HepG2 (cell line): ENCODE data around the gene UBE2O. TPM values are rescaled to one million over a fixed set of nuclear protein-coding genes. Genes with fewer than 3 reads are reported as not detected.

ENCODE experiments used
- KDM5A ChIP-seq: fragments of 200-600 bp; sonication (generic); IDR thresholded peaks from 2 replicates; pipeline ENCODE4 v1.7.0; 2018; ENCODE audit warnings: antibody characterized with exemption, mild to moderate bottlenecking, low read length, borderline replicate concordance
- POLR2G ChIP-seq: fragments of 200-400 bp; formaldehyde crosslinking; IDR thresholded peaks from 2 replicates; pipeline ENCODE4 v1.6.1; 2018; ENCODE audit warnings: mild to moderate bottlenecking, low read depth, low read length, moderate library complexity
- ZNF335 ChIP-seq: sonication (generic); formaldehyde crosslinking; IDR thresholded peaks from 2 replicates; pipeline ENCODE4 v1.4.0; 2020; ENCODE audit warnings: missing genetic modification reagents
- ZNF432 ChIP-seq: sonication (generic); formaldehyde crosslinking; IDR thresholded peaks from 2 replicates; pipeline ENCODE4 v1.5.0; 2020; ENCODE audit warnings: missing genetic modification reagents, mild to moderate bottlenecking, borderline replicate concordance
- ZNF619 ChIP-seq: sonication (generic); formaldehyde crosslinking; IDR thresholded peaks from 2 replicates; pipeline ENCODE4 v1.4.0; 2020; ENCODE audit warnings: mild to moderate bottlenecking, missing genetic modification reagents
- ZSCAN25 ChIP-seq: sonication (generic); formaldehyde crosslinking; IDR thresholded peaks from 2 replicates; pipeline ENCODE4 v1.8.0; 2022; ENCODE audit warnings: mild to moderate bottlenecking, missing genetic modification reagents
- polyA plus RNA-seq, 8 experiments: library from polyadenylated mRNA; depleted of rRNA in 3 of 8; stranded (reverse) in 7 of 8; unstranded in 1 of 8; fragments of >200 nt; fragmentation: Illumina TruSeq in 4 of 8; extraction: Trizol in 4 of 8; gene quantifications; 2 replicates each; pipeline versions ENCODE4 v1.2.1 to v1.2.3, GENCODE V29; 2011 to 2016; ENCODE audit warnings: low read depth in 4 of 8, missing spikeins in 1 of 8, mixed read lengths in 1 of 8; ENCODE audit not compliant: insufficient read depth in 1 of 8
- total RNA-seq, 5 experiments: library from RNA; depleted of rRNA; stranded (reverse); fragments of >200 nt; fragmentation: Illumina TruSeq; extraction: Trizol; gene quantifications; 2 replicates each; pipeline ENCODE4 v1.2.3, GENCODE V29; 2016; ENCODE audit warnings: low read depth in 1 of 5
- TF ChIP-seq, protein P1 (sequence below): sonication (generic); formaldehyde crosslinking; IDR thresholded peaks from 2 replicates; pipeline ENCODE4 v1.5.0; 2020; ENCODE audit warnings: mild to moderate bottlenecking, missing genetic modification reagents

The UBE2O gene
- total and polyA plus RNA-seq, 2 of the 13 experiments (the other 11 are each of a cell fraction or from before 2014, with no cell fraction given) = 21.5 to 23.5 TPM

DNA sequence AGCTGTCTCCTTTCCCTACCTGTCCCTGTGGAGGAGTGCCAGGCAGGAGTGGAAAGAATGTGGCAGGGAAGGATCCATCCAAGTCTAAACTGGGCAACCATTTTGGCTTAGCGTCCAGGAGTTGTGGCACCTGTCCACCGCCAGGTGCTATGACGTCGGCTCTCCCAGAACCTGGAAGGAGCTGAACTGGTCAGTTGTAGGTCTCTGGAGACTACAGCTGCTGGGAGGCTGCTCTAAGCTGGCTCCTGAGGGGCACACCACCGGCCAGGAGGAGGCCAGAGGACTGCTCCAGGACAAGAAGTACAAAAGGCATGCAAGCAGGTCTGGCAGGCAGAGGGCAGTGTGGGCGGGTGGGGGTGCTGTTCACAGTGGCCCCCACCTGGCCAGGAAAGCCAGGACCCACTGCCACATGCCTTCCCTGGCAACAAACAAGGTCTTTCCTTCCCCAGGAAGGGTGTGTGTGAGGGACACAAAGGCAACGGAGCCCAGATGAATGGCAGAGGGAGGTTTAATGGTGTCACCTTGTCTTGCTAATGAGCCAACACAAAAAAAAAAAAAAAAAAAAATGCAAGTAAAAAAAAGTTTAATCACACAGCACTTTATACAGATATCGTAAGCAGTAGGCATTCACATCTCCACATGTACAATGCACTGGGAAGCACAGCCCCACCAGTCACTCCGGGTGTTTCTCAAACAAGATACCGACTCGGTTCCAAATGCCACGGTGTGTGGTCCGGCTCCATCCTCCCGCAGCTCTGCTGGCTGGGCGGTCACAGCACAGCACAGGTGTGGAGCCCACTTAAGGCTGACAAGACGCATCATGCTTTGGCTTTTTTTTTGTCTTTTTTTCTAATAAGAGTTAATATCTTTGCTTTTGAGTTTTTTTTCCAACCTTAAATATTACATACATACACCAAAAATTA, 63.7 kb downstream of the UBE2O start (continued):
- no peak for TF ChIP-seq ZNF619 (CRISPR knock-in tag)
- TF ChIP-seq ZSCAN25 (CRISPR knock-in tag) = no peak
- TF ChIP-seq KDM5A = no peak
- no peak for TF ChIP-seq ZNF335 (CRISPR knock-in tag)
- peak; percentile 45; the same call in 1 of the 2 replicates for TF ChIP-seq POLR2G
- TF ChIP-seq, protein P1, sequence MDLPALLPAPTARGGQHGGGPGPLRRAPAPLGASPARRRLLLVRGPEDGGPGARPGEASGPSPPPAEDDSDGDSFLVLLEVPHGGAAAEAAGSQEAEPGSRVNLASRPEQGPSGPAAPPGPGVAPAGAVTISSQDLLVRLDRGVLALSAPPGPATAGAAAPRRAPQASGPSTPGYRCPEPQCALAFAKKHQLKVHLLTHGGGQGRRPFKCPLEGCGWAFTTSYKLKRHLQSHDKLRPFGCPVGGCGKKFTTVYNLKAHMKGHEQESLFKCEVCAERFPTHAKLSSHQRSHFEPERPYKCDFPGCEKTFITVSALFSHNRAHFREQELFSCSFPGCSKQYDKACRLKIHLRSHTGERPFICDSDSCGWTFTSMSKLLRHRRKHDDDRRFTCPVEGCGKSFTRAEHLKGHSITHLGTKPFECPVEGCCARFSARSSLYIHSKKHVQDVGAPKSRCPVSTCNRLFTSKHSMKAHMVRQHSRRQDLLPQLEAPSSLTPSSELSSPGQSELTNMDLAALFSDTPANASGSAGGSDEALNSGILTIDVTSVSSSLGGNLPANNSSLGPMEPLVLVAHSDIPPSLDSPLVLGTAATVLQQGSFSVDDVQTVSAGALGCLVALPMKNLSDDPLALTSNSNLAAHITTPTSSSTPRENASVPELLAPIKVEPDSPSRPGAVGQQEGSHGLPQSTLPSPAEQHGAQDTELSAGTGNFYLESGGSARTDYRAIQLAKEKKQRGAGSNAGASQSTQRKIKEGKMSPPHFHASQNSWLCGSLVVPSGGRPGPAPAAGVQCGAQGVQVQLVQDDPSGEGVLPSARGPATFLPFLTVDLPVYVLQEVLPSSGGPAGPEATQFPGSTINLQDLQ (CRISPR knock-in tag) = no peak
- TF ChIP-seq ZNF432 = no peak
